Calu3 (cell line): ENCODE measurements around the gene NFE2L1. TPM values are rescaled to one million over a fixed set of nuclear protein-coding genes. Genes with fewer than 3 reads are reported as not detected.

Experiments used
- BruUV-seq: library from RNA; stranded (reverse); fragments of 400-500 nt; replicated peaks from 2 replicates; lab custom pipeline; 2021; lab: Mats Ljungman, UMichigan
- CTCF ChIA-PET: fragments of 300-600 bp; sonication (Branson Sonifier 250); formaldehyde crosslinking; loops from one replicate; lab custom pipeline; 2022; ENCODE audit warnings: antibody characterized with exemption; lab: Charles Lee
- DNase-seq: peaks from one replicate; pipeline ENCODE4 v3.0.0; 2022
- H3K27ac Mint-ChIP-seq: one replicate; pipeline ENCODE4 v1.8.0; 2022; ENCODE audit warnings: mixed read lengths; ENCODE audit not compliant: unreplicated experiment
- H3K27me3 Mint-ChIP-seq: one replicate; pipeline ENCODE4 v1.8.0; 2022; ENCODE audit warnings: mixed read lengths; ENCODE audit not compliant: unreplicated experiment
- H3K36me3 Mint-ChIP-seq: one replicate; pipeline ENCODE4 v1.8.0; 2022; ENCODE audit warnings: mild to moderate bottlenecking, moderate library complexity, mixed read lengths; ENCODE audit not compliant: insufficient read depth, unreplicated experiment
- H3K4me1 Mint-ChIP-seq: one replicate; pipeline ENCODE4 v1.8.0; 2022; ENCODE audit warnings: mild to moderate bottlenecking, low read depth, mixed read lengths; ENCODE audit not compliant: unreplicated experiment
- H3K4me3 Mint-ChIP-seq: one replicate; pipeline ENCODE4 v1.8.0; 2022; ENCODE audit warnings: mild to moderate bottlenecking, low read depth, moderate library complexity, mixed read lengths; ENCODE audit not compliant: unreplicated experiment
- H3K9me3 Mint-ChIP-seq: one replicate; pipeline ENCODE4 v1.8.0; 2022; ENCODE audit warnings: low read depth, mixed read lengths; ENCODE audit not compliant: unreplicated experiment
- intact Hi-C: fragments of 100-400 bp; cut with micrococcal nuclease; formaldehyde crosslinking; loops from one replicate; pipeline ENCODE4 v1.10.0; 2022; ENCODE audit not compliant: unreplicated experiment
- total RNA-seq: library from RNA; stranded (reverse); gene quantifications from 2 replicates; pipeline ENCODE4 v1.2.3, GENCODE V29; 2022
- TF ChIP-seq, protein P1 (sequence below): fragments of 200-600 bp; IDR thresholded peaks from one replicate; pipeline ENCODE4 v1.8.0; 2022; ENCODE audit warnings: antibody characterized with exemption; ENCODE audit not compliant: unreplicated experiment

Gene NFE2L1
- total RNA-seq, 1 experiment from 2014 or later: 247 TPM

DNA sequence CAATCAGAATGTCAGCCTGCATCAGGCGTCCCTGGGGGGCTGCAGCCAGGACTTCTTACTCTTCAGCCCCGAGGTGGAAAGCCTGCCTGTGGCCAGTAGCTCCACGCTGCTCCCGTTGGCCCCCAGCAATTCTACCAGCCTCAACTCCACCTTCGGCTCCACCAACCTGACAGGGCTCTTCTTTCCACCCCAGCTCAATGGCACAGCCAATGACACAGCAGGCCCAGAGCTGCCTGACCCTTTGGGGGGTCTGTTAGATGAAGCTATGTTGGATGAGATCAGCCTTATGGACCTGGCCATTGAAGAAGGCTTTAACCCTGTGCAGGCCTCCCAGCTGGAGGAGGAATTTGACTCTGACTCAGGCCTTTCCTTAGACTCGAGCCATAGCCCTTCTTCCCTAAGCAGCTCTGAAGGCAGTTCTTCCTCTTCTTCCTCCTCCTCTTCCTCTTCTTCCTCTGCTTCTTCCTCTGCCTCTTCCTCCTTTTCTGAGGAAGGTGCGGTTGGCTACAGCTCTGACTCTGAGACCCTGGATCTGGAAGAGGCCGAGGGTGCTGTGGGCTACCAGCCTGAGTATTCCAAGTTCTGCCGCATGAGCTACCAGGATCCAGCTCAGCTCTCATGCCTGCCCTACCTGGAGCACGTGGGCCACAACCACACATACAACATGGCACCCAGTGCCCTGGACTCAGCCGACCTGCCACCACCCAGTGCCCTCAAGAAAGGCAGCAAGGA, 10.4 kb downstream of the NFE2L1 start:
- CTCF ChIA-PET: interaction anchor here (0.8 to 2.1 kb wide), 2 partner anchors 10 to 21 kb away, joined by 3 to 7 read pairs; partner anchors contain the start of gene NFE2L1
- no peak for DNase-seq
- Mint-ChIP-seq H3K36me3 (peaks cover 90% of the 10 kb centered on the region), H3K4me3 (no peak overlapping the region), H3K9me3 (no peaks in the 10 kb centered on the region), H3K4me1 (peaks cover 33% of the 10 kb centered on the region), H3K27me3 (no peaks in the 10 kb centered on the region), H3K27ac (peak overlapping the region; percentile 80)
- TF ChIP-seq, protein P1, sequence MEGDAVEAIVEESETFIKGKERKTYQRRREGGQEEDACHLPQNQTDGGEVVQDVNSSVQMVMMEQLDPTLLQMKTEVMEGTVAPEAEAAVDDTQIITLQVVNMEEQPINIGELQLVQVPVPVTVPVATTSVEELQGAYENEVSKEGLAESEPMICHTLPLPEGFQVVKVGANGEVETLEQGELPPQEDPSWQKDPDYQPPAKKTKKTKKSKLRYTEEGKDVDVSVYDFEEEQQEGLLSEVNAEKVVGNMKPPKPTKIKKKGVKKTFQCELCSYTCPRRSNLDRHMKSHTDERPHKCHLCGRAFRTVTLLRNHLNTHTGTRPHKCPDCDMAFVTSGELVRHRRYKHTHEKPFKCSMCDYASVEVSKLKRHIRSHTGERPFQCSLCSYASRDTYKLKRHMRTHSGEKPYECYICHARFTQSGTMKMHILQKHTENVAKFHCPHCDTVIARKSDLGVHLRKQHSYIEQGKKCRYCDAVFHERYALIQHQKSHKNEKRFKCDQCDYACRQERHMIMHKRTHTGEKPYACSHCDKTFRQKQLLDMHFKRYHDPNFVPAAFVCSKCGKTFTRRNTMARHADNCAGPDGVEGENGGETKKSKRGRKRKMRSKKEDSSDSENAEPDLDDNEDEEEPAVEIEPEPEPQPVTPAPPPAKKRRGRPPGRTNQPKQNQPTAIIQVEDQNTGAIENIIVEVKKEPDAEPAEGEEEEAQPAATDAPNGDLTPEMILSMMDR: no peak
- intact Hi-C loops: no loop called here
- no TSS peak for BruUV-seq

DNA sequence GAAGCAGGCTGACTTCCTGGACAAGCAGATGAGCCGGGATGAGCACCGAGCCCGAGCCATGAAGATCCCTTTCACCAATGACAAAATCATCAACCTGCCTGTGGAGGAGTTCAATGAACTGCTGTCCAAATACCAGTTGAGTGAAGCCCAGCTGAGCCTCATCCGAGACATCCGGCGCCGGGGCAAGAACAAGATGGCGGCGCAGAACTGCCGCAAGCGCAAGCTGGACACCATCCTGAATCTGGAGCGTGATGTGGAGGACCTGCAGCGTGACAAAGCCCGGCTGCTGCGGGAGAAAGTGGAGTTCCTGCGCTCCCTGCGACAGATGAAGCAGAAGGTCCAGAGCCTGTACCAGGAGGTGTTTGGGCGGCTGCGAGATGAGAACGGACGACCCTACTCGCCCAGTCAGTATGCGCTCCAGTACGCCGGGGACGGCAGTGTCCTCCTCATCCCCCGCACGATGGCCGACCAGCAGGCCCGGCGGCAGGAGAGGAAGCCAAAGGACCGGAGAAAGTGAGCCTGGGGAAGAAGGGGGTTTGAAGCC, 11.0 kb downstream of the NFE2L1 start:
- H3K9me3 Mint-ChIP-seq: no peaks in the 10 kb centered on the region
- intact Hi-C loops: no loop called here
- TF ChIP-seq, protein P1: no peak
- peak overlapping the region; percentile 80 for H3K27ac Mint-ChIP-seq
- H3K36me3 Mint-ChIP-seq: peaks cover 90% of the 10 kb centered on the region
- CTCF ChIA-PET: interaction anchor here (2.1 kb wide), 1 partner anchor 11 kb away, joined by 7 read pairs; the partner anchor contains the start of gene NFE2L1
- TSS peak; percentile 33 for BruUV-seq
- DNase-seq: no peak
- no peaks in the 10 kb centered on the region for H3K27me3 Mint-ChIP-seq
- peaks cover 29% of the 10 kb centered on the region for H3K4me1 Mint-ChIP-seq
- no peak overlapping the region for H3K4me3 Mint-ChIP-seq

DNA sequence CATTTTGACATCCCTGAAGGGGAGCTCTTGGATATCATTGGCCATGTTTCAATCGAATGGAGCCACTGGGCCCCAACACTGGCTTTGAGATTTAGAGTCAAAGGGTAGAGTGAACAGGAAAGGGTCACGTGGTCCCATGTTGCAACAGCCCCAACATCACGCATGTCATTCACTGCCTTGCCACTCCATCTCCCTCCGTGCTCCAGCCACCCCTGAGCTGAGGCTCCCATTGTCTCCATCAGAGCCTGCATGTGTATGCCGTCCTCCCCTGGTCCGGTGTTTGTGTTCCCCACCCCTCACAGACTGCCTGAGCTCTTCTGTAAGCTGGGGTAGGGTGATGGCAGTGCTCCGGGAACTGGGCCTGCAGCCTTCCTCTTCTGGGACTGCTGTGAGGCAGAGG, 12.1 kb downstream of the NFE2L1 start:
- H3K36me3 Mint-ChIP-seq: peaks cover 92% of the 10 kb centered on the region
- H3K9me3 Mint-ChIP-seq: no peaks in the 10 kb centered on the region
- intact Hi-C loops: no loop called here
- CTCF ChIA-PET: interaction anchor here (0.6 kb wide), 1 partner anchor 211 kb away, joined by 3 read pairs; no protein-coding TSS in a partner anchor
- H3K27ac Mint-ChIP-seq: peak overlapping the region; percentile 45
- H3K4me1 Mint-ChIP-seq: peaks cover 24% of the 10 kb centered on the region
- no peak for DNase-seq
- no peak overlapping the region for H3K4me3 Mint-ChIP-seq
- H3K27me3 Mint-ChIP-seq: no peaks in the 10 kb centered on the region
- TF ChIP-seq, protein P1: no peak
- BruUV-seq: no TSS peak

DNA sequence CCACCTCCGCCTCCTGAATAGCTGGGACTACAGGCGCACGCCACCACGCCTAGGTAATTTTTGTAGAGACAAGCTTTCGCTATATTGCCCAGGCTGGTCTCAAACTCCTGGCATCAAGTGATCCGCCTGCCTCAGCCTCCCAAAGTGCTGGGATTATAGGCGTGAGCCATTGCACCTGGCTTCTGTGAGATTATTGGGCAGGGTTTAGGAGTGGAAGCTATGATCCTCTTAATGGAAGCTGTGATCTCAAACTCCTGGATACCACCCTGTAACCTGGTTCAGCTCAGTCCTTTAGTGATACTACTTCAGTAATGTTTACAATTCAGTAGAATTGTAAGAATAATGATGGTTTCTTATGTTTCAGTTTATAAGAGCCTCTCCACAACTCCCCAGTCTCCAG, 14.1 kb downstream of the NFE2L1 start:
- Mint-ChIP-seq H3K4me1 (peaks cover 8% of the 10 kb centered on the region), H3K27ac (peak overlapping the region; percentile 15), H3K9me3 (no peaks in the 10 kb centered on the region), H3K27me3 (no peaks in the 10 kb centered on the region), H3K36me3 (peaks cover 92% of the 10 kb centered on the region), H3K4me3 (no peak overlapping the region)
- DNase-seq: no peak
- no TSS peak for BruUV-seq
- CTCF ChIA-PET: interaction anchor here (0.5 kb wide), 1 partner anchor 391 kb away, joined by 5 read pairs; no protein-coding TSS in a partner anchor
- intact Hi-C loops: no loop called here
- TF ChIP-seq, protein P1: no peak
